ENCODE measurements around the gene GALP. TPM values are rescaled to one million over a fixed set of nuclear protein-coding genes. Genes with fewer than 3 reads are reported as not detected.
A peak's percentile ranks its signal among the peaks of the same experiment; 100 is the strongest.
"Not testable (repeated sequence)": the region's sequence is repeated elsewhere in the genome, so short reads cannot be mapped to it uniquely, and the experiment has no call there.

GALP gene
- total RNA-seq, 2 experiments from 2014 or later, result not detected

DNA sequence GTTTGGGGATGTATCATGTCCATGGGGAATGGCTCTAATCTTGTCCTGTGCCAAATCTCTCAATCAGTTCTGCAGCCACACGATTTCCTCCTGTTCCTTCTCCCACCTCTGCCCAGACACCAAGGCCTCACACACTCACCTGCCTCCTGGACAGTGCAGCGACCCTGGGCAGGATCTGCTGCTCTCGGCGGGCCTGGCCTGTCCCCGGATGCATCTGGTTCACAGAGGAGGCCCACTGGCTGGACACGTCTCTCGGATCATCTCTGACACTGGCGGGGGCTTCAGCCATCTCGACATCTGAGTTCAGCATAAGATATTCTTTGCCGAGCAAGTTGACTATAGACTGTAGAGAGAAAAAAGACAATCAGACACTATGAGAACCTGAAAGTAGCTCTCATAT is 15.9 kb downstream of the GALP start:
- no peaks in the 10 kb centered on the region for H3K36me3 Mint-ChIP-seq
- no peak for DNase-seq
- H3K27ac Mint-ChIP-seq, result no peak overlapping the region
- H3K27me3 Mint-ChIP-seq, result no peaks in the 10 kb centered on the region
- H3K9me3 Mint-ChIP-seq, result no peaks in the 10 kb centered on the region
- H3K4me3 Mint-ChIP-seq, result no peak overlapping the region
- H3K4me1 Mint-ChIP-seq, result no peaks in the 10 kb centered on the region

DNA sequence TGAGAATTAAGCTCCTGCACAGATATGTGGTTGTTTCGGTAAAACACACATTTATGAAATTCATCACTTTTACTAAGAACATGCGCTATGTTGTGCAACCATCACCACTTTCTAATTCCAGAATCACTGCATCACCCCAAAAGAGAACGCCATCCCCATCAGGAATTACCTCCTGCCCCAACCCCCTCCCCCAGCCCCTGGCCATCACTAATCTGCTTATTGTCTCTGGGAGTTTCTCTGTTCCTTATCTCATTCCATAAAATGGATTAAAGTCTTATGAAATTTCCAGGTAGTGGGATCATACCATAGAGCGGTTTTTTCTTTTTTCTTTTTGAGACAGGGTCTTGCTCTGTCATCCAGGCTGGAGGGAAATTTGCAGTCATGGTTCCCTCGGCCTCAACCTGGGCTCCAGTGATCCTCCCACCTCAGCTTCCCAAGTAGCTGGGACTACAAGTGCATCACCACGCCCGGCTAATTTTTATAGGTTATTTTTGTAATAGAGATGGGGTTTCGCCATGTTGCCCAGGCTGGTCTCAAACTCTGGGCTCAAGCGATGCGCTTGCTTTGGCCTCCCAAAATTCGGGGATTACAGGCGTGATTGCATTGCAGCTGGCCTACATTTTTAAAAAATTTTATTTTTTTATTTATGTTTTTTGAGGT is 18.3 kb downstream of the GALP start:
- no peaks in the 10 kb centered on the region for H3K36me3 Mint-ChIP-seq
- no peaks in the 10 kb centered on the region for H3K9me3 Mint-ChIP-seq
- no peak overlapping the region for H3K27ac Mint-ChIP-seq
- H3K4me3 Mint-ChIP-seq, result no peak overlapping the region
- DNase-seq, result no peak
- H3K4me1 Mint-ChIP-seq, result no peaks in the 10 kb centered on the region
- no peaks in the 10 kb centered on the region for H3K27me3 Mint-ChIP-seq

DNA sequence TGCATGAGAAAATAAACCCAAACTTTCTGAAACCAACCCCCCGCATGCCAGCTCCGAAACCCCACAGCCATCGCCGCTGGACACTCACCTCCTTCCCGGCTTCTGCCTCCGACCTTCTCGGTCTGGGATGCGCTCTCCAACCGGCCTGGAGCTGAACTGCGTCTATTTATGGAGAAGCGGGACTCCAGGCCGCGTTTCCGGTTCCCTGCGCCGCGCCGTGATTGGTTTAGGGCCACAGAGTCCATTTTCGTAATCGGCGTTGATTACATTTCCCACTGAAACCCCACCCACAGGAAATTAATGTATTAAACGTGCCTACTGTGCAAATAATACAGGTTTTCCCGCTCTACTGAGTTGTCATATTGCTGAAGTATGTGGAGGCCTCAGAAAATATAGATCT is 21.8 kb downstream of the GALP start, which contains the start of gene ZSCAN5B:
Gene ZSCAN5B, minus strand, starts transcription at position 138 of the 400 bp plus-strand sequence. CDS start 4,731 bp downstream, outside the sequence.
- H3K4me1 Mint-ChIP-seq, H3K9me3 Mint-ChIP-seq, DNase-seq, H3K27me3 Mint-ChIP-seq, H3K4me3 Mint-ChIP-seq, H3K36me3 Mint-ChIP-seq, H3K27ac Mint-ChIP-seq: not testable (repeated sequence)

DNA sequence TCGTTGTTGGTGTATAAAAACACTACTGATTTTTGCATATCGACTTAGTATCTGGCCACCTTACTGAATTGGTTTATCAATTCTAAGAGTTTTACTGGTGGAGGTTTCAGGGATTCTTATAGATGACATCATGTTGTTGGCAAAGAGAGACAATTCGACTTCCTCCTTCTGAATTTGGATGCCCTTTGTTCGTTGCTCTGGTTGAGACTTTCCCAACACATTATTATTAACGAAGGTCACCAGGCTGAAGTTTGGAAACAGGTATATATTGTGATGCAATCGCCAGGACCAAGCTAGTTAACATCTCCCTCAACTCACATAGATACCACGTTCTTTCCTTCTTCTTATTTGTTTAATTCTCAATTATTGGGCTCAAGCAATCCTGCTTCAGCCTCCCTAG is 23.9 kb downstream of the GALP start:
- Mint-ChIP-seq H3K4me1 (no peaks in the 10 kb centered on the region), H3K27me3 (peaks cover 4% of the 10 kb centered on the region), H3K27ac (no peak overlapping the region), H3K9me3 (no peaks in the 10 kb centered on the region), H3K36me3 (no peaks in the 10 kb centered on the region), H3K4me3 (no peak overlapping the region)
- DNase-seq, result no peak

DNA sequence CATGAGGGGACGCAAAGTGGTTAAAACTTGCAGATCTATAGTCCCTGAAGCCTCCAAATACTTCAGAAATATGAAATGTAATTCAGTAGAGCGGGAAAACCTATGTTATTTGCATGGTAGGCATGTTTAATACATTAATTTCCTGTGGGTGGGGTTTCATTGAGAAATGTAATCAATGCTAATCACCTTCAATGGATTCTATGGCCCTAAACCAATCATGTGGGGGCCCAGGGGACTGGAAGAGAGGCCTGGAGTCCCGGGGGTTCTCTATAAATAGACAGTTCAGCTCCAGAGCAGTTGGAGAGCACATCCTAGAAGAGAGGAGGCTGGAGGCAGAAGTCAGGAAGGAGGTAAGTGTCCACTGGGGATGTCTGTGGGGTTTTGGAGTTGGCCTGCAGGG is 26.2 kb downstream of the GALP start, which contains the start of gene ZSCAN5C:
Gene ZSCAN5C, plus strand, starts transcription at position 301 of the 400 bp plus-strand sequence. CDS start 3,641 bp downstream, outside the sequence.
- DNase-seq, result no peak
- H3K27ac Mint-ChIP-seq, result no peak within 1 kb of the TSS
- H3K4me1 Mint-ChIP-seq, result no peaks in the 10 kb centered on the region
- no peak within 1 kb of the TSS for H3K4me3 Mint-ChIP-seq
- peaks cover 4% of the 10 kb centered on the region for H3K27me3 Mint-ChIP-seq
- no peaks in the 10 kb centered on the region for H3K36me3 Mint-ChIP-seq
- H3K9me3 Mint-ChIP-seq, result no peaks in the 10 kb centered on the region

DNA sequence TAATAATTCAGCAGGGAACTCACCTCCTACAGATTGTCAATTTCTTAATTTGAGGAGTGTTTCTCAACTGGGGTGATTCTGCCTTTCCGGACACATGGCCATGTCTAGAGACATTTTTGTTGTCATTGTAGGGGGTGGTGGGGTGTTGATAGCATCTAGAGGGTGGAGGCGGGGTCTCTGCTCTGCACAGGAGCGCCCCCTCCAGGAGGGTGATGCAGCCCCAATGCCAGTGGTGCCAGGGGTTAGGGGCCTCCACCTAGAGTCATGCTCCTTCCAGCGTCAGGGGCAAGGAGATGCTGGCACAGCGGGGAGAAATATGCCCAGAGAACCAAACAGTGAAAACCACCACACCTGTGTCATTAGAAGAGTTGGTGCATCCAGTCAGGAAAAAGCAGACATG is 31.8 kb downstream of the GALP start:
- H3K4me3 Mint-ChIP-seq, H3K4me1 Mint-ChIP-seq, DNase-seq, H3K27me3 Mint-ChIP-seq, H3K36me3 Mint-ChIP-seq, H3K27ac Mint-ChIP-seq, H3K9me3 Mint-ChIP-seq: not testable (repeated sequence)

DNA sequence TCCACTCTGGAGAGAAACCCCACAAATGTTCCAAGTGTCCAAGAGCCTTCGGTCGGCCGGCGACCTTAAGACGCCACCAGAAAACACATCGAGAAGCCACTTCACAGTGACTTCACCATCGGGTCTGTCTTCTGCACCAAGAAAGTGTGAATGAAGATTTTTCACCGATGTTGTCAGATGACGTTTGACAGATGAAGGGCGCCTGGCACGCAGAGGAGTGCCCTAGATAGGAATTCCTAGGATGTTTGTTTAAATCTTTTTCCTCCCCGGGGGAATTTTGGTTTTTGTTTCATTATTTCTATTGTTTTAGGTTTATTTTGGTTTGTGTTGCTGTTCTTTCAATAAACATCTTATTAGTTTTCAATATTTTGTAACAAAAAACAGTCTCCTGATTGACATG is 33.3 kb downstream of the GALP start:
- Mint-ChIP-seq H3K9me3 (no peaks in the 10 kb centered on the region), H3K36me3 (no peaks in the 10 kb centered on the region), H3K27me3 (peaks cover 8% of the 10 kb centered on the region), H3K27ac (no peak overlapping the region), H3K4me3 (no peak overlapping the region), H3K4me1 (no peaks in the 10 kb centered on the region)
- DNase-seq, result no peak

DNA sequence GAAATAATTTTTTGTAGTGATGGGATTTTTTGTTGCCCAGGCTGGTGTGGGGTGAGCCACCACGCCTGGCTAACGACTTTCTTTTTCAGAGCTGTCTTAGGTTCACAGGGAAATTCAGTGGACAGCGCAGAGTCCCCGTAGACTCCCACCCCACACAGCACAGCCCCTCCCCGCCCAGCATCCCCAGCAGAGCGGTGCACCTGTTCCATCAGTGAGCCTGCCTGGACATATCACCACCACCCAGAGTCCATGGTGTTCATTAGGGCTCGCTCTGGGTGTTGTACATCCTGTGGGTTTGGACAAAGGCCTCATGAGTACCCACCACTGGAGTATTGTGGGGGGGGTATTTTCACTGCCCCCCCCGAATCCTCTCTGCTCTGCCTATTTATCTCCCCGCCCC is 34.2 kb downstream of the GALP start:
- not testable (repeated sequence) for H3K27ac Mint-ChIP-seq, DNase-seq, H3K36me3 Mint-ChIP-seq, H3K9me3 Mint-ChIP-seq, H3K4me3 Mint-ChIP-seq, H3K4me1 Mint-ChIP-seq
- peaks cover 18% of the 10 kb centered on the region for H3K27me3 Mint-ChIP-seq

DNA sequence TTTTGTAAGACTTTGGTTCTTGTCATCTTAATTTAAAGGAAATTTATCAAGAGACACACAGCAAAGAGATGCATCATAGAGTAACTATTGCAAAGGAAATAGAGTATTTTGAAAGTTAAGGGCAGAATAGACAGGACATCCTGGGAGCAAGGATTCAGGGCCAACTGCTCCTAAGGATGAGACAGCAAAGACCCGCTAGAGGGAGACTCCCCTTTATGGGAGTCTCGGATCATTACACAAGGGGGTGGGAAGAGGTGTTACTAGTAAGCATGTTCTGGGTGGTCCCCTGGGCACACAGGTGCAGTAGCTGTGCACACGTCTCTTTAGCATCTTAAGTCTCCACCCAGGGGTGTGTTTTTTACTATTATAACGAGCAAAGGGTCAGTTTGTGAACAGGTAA is 35.9 kb downstream of the GALP start:
- no peaks in the 10 kb centered on the region for H3K9me3 Mint-ChIP-seq
- no peak for DNase-seq
- H3K4me3 Mint-ChIP-seq, result no peak overlapping the region
- peaks cover 35% of the 10 kb centered on the region for H3K27me3 Mint-ChIP-seq
- H3K36me3 Mint-ChIP-seq, result no peaks in the 10 kb centered on the region
- H3K27ac Mint-ChIP-seq, result no peak overlapping the region
- H3K4me1 Mint-ChIP-seq, result no peaks in the 10 kb centered on the region

DNA sequence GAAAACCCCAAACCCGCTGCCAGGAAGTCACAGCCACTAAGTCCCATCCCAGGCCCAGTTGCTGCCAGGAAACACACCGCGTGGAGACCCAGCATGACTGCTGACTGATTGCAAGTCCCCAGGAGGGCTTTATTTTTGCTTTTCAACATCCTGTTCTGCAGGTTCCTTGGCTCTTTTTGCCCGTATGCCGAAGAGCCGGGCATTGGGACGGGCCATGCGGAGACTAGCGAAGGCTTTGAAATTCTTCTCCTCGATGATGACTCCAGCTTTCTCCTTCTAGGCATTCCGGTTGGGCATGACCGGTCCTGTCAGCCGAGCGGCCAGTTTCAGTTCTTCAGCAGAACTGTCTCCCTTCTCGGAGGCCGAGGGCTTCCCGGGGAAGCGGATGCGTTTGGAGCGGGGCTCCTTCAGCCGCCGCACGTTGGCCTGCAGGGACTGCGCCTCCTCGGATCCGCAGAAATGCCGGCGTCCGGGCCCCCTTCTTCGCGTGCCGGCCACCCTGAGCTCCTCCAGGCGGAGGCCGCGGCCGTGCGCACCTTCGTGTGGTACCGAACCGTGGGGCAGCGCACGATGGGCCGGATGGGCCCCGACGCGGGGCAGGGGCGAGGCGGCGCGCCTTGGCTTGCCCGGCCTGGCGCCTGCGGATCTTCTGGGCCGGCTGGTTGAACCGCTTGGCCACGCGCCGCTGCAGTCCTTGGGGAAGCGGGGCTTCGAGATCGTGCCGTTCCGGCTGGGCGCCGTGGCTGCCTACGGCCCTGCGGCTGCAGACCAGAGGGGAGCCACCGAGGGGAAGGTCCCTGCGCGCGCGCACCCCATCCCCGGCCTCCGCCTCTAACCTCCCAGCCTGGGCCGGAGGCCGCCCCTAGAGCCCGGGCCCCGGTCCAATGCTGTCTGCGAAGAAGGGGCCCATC is 41.5 kb downstream of the GALP start:
- DNase-seq, result peak; percentile 5
- Mint-ChIP-seq H3K36me3 (no peaks in the 10 kb centered on the region), H3K27me3 (peaks cover 52% of the 10 kb centered on the region), H3K27ac (no peak overlapping the region), H3K9me3 (no peaks in the 10 kb centered on the region), H3K4me1 (peaks cover 4% of the 10 kb centered on the region), H3K4me3 (peak overlapping the region; percentile 22)

DNA sequence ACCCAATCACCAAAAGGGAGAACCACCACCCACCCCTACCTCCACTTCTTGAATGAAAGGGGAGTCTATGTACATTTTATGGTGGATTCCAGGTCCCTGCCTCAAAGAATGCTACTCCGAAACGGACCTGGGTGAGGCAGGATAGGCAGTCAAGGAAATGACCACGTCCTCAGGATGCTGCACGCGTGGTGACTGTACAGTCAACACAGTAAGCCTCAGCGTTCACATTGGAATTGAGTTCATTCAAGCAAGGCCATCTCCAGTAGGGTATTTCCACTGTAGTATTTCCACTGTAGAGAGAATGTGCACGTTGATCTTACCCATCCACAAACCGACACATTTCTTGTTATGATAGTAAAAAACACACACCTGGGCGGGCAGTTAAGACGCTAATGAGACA is 43.2 kb downstream of the GALP start:
- Mint-ChIP-seq H3K27ac (no peak overlapping the region), H3K27me3 (peaks cover 47% of the 10 kb centered on the region), H3K4me3 (no peak overlapping the region), H3K9me3 (no peaks in the 10 kb centered on the region), H3K4me1 (peaks cover 4% of the 10 kb centered on the region), H3K36me3 (no peaks in the 10 kb centered on the region)
- no peak for DNase-seq

DNA sequence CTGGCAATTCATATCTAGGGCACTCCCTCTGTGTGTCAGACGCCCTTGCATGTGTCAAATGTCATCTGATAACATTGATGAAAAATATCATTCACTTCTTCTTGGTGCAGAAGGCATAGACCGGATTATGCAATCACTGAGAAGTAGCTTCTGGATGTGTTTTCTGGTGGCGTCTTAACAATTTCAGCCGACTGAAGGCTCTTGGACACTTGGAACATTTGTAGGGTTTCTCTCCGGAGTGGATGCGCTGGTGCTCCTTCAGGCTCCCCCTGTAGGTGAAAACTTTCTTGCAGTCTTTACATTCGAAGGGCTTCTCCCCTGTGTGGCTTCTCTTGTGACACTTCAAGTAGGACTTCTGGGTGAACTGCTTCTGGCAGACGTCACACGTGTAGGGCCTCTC is 45.6 kb downstream of the GALP start:
- peaks cover 23% of the 10 kb centered on the region for H3K27me3 Mint-ChIP-seq
- H3K4me1 Mint-ChIP-seq, H3K9me3 Mint-ChIP-seq, H3K27ac Mint-ChIP-seq, DNase-seq, H3K4me3 Mint-ChIP-seq, H3K36me3 Mint-ChIP-seq: not testable (repeated sequence)

DNA sequence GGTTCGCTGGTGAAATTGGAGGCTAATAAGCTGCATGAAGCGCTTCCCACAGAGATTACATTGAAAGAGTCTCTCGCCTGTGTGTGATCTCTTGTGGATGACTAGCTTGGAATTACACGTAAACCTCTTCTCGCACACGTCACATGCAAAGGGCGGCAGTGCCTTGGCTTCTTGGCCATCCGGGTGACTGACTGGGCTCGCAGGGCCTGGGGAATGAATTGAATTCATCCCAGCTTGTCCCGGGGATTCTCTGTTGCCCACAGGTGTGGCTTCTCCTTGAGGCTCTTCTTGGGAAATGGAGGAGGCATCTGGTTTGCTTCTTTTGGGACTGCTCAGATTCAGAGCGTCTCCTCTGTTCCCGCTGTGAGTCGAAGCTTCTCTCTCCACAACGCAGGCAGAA is 46.0 kb downstream of the GALP start:
- H3K27me3 Mint-ChIP-seq, result peaks cover 19% of the 10 kb centered on the region
- H3K4me3 Mint-ChIP-seq, result no peak overlapping the region
- peaks cover 4% of the 10 kb centered on the region for H3K4me1 Mint-ChIP-seq
- H3K9me3 Mint-ChIP-seq, result no peaks in the 10 kb centered on the region
- H3K27ac Mint-ChIP-seq, result no peak overlapping the region
- no peak for DNase-seq
- H3K36me3 Mint-ChIP-seq, result no peaks in the 10 kb centered on the region

DNA sequence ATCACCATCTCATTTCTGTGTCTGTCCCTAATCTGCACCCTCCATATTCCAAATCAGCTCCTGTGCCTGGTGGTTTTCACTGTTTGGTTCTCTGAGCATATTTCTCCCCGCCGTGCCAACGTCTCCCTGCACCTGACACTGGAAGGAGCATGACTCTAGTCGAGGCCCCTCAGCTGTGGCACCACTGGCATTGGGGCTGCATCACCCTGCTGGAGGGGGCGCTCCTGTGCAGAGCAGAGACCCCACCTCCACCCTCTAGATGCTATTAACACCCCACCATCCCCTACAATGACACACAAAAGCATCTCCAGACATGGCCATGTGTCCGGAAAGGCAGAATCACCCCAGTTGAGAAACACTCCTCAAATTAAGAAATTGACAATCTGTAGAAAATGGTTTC is 47.1 kb downstream of the GALP start:
- H3K4me3 Mint-ChIP-seq, result no peak overlapping the region
- no peaks in the 10 kb centered on the region for H3K36me3 Mint-ChIP-seq
- H3K27me3 Mint-ChIP-seq, result peaks cover 12% of the 10 kb centered on the region
- no peak overlapping the region for H3K27ac Mint-ChIP-seq
- peaks cover 3% of the 10 kb centered on the region for H3K4me1 Mint-ChIP-seq
- no peaks in the 10 kb centered on the region for H3K9me3 Mint-ChIP-seq
- no peak for DNase-seq

DNA sequence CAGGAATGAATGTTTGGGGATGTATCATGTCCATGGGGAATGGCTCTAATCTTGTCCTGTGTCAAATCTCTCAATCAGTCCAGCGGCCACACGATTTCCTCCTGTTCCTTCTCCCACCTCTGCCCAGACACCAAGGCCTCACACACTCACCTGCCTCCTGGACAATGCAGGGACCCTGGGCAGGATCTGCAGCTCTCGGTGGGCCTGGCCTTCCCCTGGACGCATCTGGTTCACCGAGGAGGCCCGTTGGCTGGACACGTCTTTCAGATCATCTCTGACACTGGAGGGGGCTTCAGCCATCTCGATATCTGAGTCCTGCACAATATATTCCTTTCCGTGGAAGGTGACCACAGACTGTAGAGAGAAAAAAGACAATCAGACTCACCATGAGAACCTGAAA is 47.7 kb downstream of the GALP start:
- Mint-ChIP-seq H3K27ac (no peak overlapping the region), H3K4me1 (peaks cover 1% of the 10 kb centered on the region), H3K4me3 (no peak overlapping the region), H3K36me3 (no peaks in the 10 kb centered on the region), H3K27me3 (peaks cover 6% of the 10 kb centered on the region), H3K9me3 (no peaks in the 10 kb centered on the region)
- no peak for DNase-seq
